GM21529 (cell line): ENCODE results near the gene BACH2.

ENCODE experiments used
- ATAC-seq: cut with Tn5 transposase; IDR thresholded peaks from one replicate; pipeline ENCODE4 v1.9.1; 2021; ENCODE audit not compliant: unreplicated experiment

The BACH2 gene

DNA sequence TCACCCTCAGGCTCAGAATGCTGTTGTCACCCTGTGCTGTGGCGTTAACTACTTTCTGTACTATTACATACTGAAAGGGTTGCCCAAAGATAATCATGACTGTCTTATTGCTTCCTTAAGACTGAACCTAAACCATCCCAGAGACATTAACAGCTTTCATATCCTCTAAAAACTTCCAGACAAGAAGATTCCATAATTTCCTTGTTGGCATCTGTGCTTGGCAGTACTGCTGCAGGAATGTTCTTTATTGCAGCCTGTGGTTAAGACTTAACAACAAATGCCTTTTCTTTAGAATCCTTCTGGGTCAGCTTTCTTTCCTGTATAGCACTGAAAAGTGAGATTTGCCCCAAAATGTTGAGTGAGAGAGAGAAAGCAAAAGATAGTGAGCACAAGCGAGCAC lies 292.7 kb downstream of the BACH2 start:
- ATAC-seq, result no peak

DNA sequence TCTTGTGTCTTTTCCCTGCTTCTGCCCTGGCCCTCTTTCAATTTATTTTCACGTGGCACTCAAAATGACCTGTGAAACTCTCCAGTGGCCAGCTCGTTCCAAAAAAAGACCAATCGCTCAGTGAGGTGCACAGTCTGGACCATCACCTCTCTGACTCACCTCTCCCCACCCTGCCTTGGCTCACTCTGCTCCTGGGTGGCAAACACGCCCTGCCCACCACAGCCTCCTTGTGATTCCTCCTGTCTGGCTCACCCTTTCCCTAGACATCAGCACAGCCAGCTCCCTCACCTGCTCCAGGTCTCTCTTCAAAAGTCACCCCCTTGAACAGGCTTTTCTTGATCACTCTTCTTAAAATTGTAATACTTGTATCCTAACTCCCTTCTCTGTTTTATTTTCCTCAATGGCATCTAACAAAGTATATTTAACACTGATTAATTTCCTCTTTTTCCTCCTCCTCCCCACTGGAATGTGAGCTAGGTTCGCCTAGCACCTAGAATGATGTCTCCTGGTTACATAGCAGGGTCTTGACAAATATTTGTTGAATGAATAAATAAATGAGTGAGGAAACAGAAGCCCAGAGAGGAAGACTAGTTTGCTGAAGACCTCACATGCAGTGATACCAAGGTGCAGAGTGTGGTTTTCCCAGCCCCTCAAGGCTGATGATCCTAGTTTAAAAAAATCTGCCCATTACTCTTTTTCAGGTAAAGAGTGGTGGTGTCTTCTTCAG lies 293.4 kb downstream of the BACH2 start:
- ATAC-seq, result no peak

DNA sequence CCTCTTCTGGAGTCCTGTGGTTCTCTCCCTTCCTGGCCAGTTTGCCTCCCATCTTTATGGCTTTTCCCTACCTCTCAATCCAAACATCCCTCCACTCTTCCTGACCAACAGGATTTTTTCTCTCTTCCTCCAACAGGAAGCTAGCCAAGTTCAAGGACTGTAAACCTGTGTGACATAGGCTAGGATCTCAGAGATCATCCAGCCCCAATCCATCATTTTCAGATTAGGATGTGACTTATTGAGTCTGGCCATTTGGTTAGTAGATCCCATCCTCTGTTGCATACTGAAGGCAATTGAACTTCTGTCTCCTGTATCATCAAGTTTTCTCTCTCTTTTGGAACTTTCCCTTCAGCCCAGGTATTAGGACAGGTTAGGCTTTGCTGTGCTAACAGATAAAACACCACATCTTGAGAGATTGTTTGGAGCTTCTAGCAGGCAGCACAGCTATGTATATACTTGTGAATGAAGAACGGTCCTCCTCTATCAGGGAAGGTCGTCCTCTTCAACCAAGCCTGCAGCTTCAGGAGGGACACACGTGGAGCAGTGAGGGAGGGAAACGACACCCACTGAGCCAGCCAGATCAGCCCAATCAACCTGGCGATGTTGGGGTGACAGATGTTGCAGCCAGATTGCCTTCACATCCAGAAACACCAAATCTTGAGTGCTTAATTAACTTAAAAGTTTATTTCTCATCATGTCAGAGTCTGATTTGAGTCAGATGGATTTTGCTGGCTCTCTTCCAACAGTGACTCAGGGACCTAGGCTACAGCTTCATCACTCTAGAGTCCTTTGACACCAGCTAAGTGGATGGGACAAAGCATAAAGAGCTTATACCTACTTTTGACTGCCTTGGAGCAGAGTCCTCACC lies 295.5 kb downstream of the BACH2 start:
- ATAC-seq, result no peak

DNA sequence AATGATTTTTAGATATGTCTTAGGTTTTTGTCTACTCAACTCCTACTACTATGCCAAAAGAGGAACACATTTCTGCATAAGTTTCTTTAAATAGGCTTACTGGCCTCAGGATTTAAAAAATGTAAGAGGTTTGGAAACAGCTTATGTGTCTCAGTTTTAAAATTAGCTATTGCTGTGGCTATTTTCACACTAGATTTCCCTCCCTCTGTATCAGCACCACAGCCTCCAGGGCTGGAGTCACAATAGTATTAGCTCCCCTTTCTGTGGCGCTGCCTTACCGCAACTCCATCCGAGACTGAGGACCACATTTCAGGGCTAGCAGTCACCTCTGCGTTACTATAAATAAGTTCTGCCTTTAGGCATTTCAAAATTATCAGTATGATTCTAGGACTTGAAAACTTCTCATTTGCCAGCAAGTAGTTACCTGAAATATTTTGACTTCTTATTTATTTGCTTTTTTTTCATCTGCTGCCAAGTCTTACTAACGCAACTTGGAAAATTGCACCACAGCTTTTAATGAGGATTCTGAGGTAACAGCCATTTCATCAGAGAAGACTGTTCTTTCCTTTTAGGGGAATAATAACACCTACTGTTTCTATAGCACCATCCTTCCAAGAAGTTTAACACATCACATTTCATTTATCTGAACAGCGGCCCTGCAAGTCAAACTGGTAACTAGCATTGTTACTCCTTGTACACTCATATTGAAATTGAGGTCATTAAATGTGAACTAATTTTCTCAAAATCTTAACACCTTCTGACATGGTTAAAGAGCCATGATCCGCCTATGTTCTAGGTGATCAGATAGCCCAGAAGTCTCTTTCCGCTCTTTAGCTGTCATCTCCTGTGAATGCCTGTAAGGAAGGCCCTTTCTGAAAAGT lies 296.5 kb downstream of the BACH2 start:
- ATAC-seq, result no peak

DNA sequence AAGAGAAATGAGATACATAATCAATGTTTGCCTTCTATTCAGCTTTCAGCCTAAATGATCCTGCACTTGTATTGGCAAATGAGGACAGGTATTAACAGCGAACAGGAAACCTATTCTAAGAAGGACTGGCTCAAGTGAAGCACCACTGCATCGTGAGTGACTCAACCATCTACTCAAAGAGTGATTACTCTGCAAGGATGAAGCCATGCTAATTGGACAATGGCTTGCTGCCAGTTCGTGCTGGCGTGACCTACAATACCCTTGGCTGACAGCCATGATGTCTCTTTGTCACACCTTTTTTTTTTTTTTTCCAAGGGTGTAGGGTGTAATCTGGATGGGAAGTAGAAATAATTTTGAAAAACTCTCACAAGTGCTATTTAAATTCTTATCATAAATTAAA lies 297.5 kb downstream of the BACH2 start:
- no peak for ATAC-seq

DNA sequence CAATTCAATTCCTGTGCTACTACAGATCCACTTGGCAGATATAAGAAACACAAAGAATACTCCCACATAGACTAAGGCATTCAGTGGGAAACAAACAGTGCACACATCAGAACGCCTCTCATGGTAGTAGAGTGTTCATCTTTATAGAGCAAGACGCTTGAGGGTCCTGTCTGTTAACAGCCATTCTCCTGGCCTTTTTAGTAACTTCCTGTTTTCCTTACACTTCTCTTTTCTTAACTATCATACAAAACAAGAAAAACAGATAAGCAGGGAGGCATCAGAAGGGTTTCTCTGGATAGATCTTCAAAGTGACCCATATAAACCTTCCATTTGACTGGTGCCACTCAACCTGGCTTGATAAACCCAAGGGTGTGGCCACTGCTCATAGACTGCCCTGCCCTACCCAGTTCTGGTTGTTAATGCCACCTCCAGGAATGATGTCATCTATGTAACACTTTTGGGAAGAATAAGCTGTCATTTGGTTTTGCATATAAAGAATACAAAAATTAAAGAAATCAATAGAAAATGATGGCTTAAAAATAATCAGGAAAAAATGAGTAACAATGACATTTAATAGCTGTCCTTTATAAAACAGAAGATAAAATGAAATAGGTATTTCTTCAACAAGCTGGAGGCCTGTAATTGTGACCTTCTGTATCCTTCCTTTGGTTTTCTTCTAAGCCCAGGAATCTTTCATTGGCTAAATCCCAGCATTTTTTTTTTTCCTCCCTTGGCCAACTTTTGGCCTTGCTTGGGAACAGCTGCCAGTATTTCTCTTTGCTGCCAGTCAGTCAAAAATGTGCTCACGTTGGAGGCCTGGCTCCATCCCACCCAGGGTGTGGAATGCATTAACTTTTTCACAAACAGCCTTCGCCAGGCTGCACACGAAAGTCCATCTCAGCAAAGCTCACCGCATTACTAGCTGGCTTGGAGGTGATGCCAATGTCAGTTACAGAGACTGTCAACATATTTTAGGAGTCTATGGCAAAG lies 298.9 kb downstream of the BACH2 start:
- ATAC-seq, result no peak

DNA sequence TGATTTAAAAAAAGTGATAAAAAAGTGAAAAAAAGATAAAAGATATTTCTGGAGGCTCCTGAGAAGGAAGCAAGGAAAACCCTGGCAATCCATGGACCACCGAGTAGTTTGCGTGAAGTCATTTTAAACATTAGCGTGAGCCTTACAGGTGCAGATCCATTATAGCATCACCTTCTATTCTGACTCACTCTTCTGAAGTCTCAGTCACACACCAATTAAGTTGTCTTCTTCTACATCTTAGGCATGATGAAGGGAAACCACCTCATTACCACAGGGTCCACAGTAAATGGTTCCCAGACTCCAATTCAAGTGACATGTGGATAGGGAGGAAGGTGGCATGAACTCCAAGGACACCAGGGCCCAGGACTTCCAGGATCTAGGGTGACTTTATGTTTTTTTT lies 303.2 kb downstream of the BACH2 start:
- ATAC-seq, result no peak

DNA sequence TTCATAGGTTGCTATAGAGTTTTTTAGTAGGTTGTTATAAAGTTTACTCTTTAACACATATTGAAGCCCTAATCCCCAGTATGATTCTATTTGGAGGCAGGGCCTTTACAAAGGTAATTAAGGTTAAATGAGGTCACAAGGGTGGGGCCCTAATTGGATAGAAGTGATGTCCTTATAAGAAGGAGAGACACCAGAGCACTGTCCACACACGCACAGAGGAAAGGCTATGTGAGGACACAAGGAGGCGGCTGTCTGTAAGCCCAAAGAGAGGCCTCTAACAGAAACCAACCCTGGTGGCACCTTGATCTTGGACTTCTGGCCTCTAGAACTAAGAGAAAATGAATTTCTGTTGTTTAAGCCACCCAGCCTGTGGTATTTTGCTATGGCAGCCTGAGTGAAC lies 303.8 kb downstream of the BACH2 start:
- ATAC-seq, result no peak

DNA sequence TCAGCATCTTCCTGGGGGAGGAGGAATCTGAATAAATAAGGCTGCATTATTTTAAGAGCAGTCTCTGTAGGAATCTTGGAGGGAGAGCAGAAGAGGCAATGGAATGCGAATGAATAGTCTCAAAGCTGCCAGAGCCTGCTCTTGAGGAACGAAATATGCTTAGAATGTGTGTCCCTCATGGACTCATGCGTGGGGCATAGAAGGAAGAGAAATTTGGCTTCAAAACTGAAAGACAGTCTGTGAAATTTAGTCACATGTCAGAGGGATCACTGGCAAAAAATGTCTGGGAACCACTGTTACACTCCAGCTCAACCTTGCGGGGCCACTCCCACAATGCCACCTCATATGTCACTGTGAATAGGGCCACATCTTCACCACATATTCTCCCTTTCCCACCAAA lies 306.9 kb downstream of the BACH2 start:
- ATAC-seq, result no peak

DNA sequence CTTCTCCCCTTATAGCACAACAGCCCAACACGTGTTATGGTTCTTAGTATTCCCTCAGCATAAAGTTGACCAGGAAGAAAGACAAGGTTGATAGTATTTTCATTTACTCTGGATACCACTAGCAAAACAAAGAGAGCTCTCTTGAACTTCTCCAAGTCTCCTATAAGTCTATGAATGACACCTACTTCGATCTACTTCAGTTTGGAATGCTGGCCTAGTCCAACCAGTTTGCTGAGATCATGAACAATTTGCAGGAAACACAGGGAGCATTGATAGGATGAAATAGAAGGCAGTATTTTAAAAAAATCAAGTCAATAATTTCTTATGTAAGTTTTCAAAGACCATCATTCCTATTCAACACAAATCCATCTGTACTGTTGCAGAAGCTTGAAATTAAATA lies 308.8 kb downstream of the BACH2 start:
- no peak for ATAC-seq

DNA sequence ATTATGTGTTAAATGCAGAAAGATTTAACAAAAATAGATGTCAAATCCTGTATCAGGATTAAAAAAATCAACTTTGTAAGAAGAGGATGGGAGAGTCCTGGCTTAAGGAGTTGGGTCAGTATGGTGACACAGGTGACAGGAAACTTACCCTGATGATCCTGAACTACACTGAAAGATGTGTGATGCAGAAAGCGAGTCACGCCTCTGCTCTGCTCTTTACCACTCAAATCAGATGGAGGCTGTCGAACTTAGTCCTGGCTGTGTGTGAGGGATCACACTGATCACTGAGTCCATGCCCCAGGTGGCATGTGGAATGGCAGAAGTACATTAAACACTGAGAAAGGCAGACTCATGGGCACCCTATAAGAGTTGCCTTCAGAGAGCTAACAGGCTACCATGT lies 309.5 kb downstream of the BACH2 start:
- no peak for ATAC-seq

DNA sequence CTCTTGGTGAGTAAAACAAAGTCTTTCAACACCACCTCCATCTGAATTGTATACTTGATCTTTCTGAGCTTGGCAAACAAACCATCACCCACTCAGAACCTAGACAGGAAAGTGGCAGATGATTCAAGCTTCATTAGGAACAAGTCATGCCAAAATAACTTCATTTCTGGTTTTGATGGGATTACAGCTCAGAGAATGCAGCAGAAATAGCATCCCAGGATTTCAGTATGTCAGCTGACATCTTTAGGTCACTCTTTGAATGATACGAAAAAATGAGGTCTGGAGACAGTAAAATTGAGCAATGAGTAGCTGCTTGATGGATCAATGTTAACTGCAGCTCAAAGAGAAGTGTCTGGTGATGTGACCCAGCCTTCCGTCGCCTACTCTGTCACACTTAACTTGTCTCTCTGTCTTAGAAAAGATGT lies 310.0 kb downstream of the BACH2 start:
- ATAC-seq, result no peak

DNA sequence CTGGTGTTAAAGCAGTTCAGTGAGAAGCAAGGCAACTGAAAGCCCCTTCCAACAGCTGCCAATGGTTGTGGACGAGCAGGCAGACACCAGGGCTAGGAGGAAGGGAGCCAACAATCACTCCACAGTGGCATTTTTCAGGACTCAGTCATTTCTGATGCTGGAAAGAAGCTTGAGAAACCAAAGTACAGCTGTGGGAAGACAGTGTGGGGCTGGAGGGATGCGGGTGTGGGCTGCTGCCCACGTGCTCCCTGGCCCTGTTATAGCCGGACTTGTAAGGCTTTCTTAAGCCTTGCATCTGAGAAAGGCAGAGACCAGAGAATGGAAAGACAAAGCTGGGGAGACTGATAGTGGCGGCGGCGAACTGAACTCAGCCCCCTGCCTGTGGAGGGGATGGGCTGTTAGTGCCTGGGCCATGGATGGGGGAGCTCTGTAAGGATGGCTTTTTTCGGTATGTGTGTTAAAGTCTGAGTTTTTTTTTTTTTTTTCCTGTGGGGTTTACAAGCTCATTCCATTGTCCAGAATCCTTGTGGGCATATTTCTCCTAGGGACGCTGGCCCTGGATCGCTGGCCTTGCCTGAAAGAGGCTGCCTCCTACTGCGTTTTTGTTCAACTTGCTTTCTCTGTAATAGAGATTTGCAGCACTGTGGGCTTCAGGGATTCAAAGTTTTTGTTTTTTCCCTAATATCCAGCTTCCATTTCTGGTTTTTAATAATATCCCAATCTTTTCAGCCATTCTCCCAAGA lies 310.7 kb downstream of the BACH2 start:
- no peak for ATAC-seq

DNA sequence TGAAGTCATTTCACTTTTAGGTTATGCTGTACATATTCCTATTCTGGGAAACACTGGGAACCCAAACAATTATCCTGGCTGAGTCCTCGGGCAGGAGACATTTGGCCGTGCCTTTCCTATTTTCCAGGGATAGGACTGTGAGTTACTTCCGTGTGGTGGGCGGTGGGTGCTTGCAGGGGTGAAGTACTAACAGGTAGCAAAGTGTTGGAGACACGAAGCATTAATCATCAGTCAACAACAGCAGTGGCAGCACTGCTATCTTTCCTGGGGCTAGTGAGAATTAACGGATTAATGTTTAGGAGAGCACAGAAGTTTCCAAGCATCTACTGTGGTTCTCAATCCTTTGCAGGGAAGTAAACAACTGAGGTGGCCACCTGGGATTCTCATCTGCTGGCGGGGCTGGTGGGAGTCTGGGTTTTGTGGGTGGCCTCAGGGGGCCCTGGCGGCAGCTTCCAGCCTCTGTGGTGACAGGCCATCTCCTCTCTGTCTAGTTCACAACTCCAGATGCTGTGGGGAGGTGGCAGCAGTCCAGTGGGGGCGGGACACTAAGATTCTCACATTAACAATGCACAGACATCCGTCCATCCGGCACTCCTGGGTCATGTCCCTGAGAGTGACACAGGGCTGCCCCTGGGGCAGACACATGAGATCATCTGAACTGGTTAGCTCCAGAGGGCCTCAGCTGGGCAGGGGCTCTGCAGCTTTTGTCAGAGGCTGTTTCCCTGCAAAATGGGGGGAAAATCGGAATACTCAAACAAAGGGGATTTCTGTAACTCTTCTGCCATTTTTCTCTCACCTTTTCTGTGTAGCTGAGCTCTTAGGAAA lies 311.5 kb downstream of the BACH2 start:
- ATAC-seq, result no peak

DNA sequence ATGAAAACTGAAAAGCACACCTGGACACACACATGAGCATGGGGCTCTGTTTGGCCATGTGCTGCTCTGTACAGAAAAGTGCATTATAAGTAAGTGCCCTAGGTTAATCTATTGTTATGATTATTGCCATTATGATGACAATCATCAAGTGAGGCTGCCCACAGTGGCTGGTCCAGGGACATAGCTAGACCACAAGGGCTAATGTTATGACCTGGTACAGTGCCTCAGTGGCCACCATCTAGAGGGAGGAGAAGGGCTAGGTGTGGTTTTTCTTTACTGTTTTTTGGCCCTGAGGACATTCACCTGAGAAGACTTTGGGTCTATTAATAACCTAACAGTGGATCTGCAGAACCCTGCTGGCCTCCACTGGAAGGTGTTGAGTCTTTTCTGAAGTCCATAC lies 316.3 kb downstream of the BACH2 start:
- ATAC-seq, result no peak

DNA sequence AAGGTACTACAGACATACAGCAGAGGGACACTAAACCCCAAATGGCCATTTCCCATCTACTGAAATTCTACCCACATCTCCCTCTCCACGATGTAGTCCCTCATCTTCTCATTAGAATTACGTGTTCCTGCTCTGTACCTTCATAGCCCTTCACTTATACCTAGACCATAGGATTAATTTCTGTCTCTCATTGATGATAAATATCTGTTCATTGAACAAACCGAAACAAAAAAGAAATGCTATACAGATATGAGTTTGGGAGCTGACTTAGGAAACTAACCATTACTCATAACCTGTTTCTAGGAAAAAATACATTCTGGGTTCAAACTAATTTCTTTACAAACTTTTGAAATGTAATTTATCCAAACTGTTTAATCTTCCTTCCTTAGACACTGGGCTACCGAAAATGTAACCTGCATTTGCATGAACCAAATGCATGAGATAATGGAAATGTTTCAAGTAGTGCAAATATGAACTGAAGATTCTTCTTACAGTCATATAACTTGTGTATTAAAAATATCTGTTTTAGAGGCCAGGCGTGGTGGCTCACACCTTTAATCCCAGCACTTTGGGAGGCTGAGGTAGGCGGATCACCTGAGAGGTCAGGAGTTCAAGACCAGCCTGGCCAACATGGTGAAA lies 317.0 kb downstream of the BACH2 start:
- no peak for ATAC-seq

DNA sequence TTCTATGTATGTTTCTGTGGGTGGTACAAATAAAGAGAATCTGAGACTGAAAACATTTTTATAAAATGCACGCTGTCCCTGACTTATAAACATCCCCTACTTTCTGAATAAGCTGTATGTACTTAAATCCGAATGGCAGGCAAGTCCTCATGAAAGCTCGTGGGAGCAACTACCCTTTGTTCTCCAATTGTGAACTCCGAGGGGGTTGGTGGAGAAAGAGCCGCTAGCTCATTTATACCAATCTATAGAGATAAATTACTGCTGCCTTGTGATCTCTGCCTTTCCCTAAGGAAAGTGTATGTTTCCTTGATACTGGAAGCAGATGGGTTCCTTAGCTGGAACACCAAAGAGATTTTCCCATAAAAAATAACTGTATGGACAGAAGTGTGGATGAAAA lies 317.9 kb downstream of the BACH2 start:
- ATAC-seq, result no peak
